HG03196 (cell line): Measurements from ENCODE around the gene MAML3.

Source experiments
- ATAC-seq: cut with Tn5 transposase; IDR thresholded peaks from one replicate; pipeline ENCODE4 v1.9.1; 2021; ENCODE audit not compliant: unreplicated experiment

The MAML3 gene

DNA sequence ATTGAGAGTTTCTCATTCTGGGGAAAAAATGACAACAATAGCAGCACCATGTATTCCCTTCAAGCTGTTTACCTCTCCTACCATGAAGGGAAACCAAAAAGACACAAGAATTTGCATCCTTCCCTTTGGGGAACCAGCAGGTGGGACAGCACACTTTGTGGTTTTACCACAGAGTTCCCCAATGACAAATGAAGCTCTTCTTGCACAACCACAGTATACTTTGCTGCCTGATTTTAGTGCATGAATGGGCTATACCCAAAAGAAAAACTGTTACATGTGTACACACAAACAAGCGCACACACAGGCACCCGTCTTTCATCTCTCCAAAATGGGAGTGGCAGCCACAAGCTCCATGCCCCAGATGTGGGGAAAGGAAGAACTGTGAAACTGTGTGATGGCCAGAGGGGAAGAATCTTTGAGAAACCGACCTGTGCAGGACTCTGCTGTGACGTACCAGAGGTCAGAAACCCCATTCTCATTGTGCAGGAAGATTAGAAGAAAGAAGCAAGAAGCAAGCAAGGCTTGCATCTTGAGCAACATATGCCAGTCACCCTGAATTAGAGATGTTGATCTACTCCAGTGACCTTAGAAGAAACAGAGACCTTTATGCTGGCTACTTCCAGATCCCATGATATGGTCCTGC, 2.7 kb upstream of the MAML3 start:
- ATAC-seq: peak; percentile 81

DNA sequence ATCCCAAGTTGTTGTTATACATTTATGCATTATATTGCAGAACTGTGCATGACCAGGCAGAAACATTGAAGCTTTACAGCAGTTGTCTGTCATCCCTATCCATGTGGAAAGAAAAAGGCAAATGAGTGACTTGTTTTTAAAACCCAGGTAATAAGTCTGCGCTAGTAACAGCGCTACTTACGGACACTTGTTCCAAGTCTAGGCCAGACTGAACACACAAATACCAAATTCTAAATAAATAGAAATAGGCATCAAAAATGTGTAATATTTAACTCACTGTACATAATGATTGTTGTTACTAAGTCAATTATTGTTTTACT, 548 bp upstream of the MAML3 start:
- ATAC-seq: no peak

GRCh38 chr4:140153419-140153717, 616 bp downstream of the MAML3 start:
- no peak for ATAC-seq

DNA sequence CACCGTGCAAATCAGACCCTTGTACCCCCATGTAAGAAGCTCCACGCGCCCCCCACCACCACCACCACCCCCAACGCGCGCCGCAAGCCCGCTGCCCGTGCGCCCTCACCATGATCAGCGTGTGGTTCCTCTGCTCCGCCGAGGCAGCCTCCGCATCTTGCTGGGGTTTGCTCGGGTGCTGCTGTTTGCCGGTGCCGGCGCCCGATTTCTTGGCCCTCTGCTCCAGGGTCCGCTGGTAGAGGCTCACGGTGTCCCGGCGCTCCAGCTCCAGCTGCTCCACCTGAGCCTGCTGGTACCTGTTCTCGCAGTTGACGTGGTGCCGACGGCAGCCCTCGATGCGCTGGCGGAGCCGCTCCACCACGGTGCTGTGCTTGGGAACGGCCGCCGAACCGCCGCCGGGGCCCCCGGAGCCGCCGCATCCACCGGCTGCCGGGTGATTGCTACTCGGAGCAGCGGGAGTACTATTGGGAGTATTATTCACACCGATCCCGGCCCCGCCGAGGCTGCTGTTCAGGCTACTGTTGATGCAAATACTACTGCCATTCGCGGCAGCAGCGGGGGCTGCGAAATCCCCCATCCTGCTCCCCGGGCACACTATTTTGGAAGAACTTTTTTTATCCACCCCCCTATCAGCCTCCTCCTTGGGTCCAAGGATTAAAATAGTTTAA, 1.1 kb downstream of the MAML3 start:
- no peak for ATAC-seq

- ATAC-seq: no peak
Observed at GRCh38 chr4:140152013-140152703, 1.8 kb downstream of the MAML3 start.

GRCh38 chr4:140151699-140152012, 2.3 kb downstream of the MAML3 start:
- ATAC-seq: no peak

DNA sequence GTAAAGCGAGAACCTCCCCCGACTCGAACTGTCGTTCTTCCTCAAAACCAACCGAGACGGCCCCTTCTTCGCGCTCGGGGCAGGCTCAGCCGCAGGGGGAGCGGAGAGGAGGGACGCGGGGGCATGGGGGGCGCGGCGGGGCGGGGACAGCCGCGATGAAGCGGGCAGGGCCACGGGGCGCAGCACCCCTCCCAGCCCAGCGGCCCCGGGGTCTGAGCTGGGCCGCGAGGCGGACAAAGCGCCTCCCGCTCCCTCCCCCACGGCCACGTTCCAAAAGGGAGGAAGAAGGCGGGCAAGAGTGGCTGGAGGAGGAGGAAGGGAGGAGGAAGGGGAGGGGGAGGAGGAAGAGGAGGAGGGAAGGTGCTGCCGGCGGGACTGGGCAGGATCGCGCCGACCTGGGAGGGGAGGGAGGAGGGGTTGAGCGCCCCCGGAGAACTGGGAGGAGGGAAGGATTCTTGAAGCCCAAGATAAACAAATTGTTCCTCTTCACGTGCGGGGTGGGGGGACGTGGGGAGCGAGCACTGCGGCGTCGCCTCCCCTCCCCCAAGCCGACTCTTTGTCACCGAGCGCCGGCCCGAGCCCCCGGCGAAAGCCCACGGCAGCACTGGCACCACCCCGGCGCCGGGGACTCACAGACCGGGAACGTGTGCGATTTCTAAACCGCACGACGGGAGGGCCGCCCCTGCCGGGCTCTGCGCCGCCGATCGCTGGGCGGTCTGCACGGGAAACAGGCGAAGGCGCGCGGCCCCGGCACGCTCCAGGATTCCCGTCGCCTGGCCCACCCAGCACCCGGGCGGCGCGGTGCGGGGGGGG, 2.9 kb downstream of the MAML3 start:
- ATAC-seq: no peak

- no peak for ATAC-seq
Observed at GRCh38 chr4:140150636-140150885, 3.4 kb downstream of the MAML3 start.

- no peak for ATAC-seq
Observed at GRCh38 chr4:140149846-140150635, 3.9 kb downstream of the MAML3 start.

DNA sequence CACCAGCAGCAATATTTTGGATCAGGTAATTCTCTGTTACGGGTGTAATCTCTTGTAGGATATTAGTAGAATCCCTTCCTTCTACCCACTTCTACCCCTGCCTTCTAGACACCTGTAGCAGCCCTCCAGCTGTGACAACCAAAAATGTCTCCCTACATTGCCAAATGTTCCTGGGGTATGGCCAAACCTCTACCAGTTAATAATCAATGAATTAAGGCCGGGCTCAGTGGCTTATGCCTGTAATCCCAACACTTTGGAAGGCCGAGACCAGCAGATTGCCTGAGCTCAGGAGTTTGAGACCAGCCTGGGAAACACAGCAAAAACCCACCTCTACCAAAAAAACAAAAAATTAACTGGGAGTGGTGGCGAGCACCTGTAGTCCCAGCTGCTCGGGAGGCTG, 9.9 kb downstream of the MAML3 start:
- ATAC-seq: no peak

DNA sequence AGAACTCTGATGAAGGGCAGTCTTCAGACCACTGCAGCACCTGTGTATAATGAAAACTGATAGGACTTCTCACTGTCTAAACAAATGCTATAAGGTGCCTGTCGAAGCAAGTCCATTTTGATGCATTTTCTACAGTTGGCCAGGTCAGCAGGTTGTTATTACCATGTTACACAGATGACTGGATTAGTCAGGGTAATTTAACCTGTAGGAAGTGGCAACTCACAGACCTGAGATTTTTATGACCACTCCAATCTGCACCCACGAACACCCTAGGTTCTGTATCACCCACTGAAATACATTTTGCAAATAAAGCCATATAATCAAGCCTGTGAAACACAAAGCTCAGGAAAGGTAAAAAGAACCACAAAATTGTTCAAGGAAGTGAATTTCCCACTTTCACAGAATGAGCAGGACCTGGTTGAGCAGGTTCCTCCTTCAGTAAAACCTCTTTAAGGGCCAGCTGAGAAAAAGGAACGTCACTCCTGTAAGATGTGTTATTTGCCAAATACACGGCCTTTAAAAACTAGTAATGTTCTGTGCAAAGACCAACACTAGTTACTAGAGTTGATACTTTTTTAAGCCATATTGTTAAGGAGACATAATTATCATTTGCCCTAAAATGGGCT, 12.7 kb downstream of the MAML3 start:
- no peak for ATAC-seq

DNA sequence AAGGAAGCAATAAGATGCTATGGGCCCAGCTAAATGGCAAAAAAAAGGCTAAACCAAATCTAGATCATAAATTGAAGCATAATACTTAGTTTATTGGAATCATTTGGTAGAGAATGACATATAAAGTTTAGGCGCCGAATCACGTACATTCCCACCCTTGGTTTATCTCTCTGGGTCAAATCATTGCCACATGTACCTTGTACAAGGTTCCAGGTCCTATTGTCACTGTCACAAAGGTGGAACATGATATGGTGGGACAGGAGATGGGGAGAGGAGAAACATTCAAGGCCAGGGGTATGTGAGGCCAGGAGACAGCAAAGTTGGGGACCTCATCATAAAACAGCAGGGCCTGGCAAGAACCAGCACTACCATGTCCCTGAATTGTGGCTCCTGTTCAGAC, 13.4 kb downstream of the MAML3 start:
- no peak for ATAC-seq

- ATAC-seq: no peak
Observed at GRCh38 chr4:140138428-140138827, 15.6 kb downstream of the MAML3 start.

DNA sequence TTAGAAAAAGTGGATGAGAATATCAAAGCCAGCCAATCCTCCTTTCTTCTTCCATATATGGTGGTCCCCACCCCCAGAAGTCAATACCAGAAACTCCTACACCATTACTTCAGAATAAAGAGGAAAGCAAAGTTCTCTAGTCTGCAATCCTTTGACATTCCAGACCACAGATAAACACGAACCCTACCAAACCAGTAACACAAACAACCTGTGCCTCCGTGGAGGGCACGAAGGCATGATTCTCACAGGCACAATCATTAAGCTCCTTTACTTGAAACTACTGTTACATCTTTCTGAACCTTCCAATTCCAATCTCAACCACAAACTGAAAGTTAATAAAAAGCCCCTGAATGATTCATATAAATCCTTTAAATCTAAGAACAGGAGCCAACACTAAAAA, 16.3 kb downstream of the MAML3 start:
- no peak for ATAC-seq

GRCh38 chr4:140136509-140136908, 17.5 kb downstream of the MAML3 start:
- ATAC-seq: no peak

DNA sequence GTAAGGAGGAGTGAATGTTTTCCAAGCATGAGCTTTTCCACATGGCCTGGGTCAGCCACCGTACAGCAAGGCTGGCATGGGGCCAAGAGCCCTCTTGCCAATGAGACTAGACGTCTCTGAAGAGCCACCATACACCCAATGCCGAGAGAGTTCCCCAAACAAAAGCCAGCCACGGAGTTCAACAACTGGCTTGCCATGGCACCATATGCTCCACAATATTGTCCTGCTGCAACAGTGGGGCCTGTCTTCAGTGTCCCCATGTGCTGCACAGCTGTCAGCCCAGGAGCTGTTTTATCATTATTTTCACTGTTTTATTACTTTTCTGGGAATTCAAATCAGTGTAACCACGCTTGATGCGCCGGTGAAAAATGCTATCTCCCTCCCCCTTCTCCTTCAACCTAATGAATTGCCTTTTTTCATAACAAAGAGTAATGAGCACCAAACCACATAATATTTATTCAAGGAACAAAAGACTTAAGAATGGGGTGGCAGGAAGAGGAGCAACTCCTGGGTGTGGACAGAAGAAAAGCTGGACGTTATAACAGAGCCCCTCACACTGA, 18.4 kb downstream of the MAML3 start:
- ATAC-seq: no peak

DNA sequence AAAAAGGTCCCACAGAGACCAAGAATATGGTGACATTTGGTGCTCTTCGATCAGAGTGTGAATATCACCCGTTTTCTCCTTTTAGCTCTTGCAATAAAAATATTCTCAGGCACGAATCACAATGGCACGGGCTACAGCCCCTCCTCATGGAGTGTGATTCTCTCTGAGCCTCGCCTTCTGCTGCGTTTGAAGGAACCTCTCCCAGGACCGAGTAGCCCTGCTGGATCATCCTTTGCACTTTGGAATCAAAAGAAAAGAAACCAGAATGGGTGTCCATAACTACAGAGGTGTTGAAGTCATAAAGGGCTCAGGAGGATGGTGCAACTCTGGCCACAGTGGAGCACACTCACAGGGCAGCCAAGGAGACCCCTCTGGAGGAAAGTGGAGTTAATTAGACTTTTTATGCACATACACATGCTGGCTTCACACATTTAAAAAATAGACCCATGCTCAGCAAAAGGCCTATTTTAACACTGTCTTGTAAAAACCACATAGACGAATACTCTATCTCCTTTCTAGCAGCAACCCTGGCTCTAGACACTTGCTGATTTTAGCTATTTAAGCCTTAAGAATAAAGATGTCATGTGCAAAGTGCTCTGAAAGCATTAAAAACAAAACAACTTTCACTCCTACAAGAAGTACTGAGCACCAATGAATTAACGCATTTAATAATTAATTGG, 19.1 kb downstream of the MAML3 start:
- ATAC-seq: no peak

- ATAC-seq: no peak
Observed at GRCh38 chr4:140133576-140133975, 20.4 kb downstream of the MAML3 start.

DNA sequence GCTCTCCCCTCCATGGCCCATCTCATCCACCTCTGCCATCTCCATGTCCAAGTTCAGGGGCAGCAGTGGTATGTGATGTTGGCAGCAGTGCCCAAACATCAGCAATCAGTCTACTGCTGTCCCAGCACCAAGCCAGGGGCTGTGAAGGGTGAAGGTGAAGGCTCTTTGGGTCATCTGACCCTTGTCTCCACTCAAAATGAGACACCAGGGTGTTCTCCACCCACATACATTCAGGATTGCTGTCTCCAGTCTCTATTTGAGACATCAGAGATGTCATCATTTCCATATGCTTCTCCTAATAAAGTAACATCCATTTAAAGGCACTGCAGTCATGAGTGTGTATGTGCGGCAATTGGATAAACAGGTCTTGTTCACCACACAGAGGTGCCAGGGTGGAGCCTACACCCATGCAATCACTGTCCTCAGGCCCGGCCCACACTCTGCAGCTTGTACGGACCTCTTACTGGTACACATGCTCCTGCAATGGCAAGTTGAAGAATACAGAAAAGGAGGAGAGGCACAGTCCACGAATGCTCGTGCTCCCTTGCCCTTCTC, 22.2 kb downstream of the MAML3 start:
- no peak for ATAC-seq

GRCh38 chr4:140130677-140131076, 23.3 kb downstream of the MAML3 start:
- ATAC-seq: no peak
